Eye (tissue), 1 donor: ENCODE data around the gene CPA3.

Source experiments
- DNase-seq: peaks from one replicate; pipeline ENCODE4 v3.0.0-alpha.2; 2015

The CPA3 gene, protein sequence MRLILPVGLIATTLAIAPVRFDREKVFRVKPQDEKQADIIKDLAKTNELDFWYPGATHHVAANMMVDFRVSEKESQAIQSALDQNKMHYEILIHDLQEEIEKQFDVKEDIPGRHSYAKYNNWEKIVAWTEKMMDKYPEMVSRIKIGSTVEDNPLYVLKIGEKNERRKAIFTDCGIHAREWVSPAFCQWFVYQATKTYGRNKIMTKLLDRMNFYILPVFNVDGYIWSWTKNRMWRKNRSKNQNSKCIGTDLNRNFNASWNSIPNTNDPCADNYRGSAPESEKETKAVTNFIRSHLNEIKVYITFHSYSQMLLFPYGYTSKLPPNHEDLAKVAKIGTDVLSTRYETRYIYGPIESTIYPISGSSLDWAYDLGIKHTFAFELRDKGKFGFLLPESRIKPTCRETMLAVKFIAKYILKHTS

DNA sequence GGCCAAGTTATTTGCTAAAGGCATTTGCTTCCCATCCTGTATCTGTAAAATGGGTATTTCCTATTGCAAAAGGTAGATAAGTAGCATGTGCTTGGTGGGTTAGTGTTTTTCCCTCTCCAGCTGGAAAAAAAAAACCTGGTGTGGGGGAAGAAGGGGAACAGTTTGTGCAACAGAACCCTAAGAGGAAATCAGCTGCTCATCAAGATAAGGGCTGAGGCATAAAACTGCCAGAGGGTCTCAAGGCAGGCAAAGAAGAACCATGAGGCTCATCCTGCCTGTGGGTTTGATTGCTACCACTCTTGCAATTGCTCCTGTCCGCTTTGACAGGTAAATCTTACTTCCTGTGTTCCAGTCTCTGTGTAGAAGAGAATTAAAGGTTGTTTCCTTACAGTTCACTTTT lies at the start of gene CPA3:
TSS of gene CPA3 (plus strand) at position 248 of the 400 bp plus-strand sequence. CDS start at position 260, 12 bp downstream.
- no peak for DNase-seq

DNA sequence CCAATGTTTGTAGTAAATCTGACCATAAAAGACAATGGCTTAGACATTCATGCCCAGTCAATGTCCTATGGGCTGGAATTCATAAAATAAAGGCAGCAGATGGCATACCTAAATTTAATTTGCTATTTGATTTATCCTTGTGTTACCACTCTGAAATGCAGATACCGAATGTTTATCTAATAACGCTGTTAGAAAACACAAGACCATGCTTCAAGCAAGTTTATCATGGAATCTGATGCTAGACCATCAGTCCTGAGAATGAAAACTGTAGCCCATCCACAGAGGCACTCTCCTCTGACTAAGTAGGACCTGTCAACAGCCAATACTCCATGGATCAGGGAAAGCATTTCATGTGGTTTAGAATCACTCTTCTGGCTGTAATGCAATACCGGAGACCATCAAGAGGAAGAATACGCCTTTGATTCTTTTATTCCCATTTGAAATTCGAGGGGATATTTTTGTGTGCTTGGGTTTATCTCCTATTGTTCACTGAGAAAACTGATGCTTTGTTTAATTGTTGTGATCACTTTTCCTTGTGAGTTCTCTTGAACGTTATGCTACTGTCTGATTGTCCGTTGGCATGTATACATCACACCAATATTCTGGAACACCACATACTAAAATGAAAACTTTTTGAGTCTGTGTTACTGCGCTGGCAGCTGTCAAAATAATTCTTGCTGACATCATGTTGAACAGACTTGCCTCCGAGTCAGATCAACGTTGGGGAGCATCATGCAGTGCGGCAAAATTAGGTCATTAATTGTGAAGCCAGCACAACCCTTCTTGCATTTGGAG lies 49.6 kb upstream of the CPA3 start:
- DNase-seq: peak; percentile 56

DNA sequence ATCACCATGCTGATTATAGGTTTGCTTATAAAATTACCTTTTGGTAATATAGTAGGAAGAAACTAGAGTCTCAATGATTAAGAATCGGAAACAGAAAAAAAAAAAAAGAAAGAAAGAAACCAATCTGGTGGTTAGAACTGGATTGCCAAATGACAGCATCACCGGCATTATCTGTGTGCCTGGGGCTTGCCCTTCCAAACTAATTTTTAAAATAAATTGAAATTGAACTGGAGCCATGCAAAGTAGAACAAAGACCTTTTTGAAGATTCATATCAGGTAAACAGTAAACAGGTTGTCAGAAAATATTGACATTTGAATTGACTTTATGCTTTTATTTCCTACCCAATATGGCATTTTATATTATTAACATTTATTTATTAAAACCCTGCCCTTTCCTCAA lies 48.7 kb upstream of the CPA3 start:
- DNase-seq: no peak

DNA sequence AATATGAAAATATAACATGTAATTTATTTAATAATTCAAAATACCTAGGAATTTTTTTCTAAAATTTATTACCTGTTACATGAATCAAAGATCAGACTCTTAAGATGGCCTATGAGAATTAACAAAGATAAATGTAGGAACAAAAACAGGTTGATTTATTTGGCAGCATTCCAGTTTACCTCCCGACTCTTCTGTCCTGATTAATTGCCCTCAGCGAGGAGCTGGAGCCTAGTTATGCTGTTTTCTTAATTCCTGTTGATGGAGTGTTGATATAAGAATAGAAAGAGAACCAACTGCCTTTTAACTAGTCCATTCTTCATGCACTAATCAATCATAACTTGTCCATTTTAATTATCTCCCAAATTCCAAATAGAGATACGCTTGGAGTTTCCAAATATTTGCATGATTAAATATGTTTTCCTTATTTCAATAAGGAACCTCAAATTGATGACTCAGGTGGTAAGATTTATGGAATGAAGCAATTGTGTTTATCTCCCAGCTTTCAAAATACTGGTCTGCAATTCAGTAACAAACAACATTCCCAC lies 48.0 kb upstream of the CPA3 start:
- DNase-seq: peak; percentile 27

DNA sequence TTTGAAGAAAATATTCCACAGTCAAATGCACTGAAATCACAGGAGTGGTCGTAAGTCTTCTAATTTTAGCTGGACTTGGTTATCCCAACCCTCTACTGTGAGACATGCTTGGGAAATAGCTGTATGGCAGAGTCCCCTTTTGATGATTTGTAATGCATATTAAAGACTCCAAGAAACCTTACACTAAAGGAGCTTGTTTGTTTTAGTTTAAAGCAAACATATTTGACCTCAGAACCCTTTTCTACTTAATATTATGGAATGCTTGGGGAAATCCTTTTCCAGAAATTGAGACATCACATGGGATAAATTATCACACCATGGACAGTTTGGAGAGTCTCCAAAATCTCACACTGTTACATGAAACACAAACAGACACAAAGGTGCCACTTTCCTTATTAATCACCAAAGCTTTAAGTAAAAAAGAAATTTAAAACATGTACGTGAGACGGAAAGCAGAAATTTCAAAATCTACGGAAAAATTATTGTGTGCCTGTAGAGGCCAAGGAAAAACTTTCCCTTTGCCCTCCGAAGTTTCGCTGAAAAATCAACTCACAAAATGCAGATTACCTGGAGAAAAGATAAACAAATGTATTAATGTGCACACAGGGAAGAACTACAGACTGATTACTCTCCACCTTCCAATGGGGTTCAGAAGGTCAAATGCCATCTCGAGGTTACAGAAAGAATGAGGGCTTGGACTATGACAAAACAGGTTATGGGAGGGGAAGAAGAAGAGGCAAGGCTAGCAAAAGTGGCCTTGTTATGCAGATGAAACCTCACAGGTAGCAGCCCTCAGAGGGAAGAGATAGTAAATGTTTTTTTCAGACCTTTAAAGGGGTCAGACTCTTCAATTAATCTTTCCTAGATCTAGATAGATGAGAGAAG lies 44.5 kb upstream of the CPA3 start:
- no peak for DNase-seq

DNA sequence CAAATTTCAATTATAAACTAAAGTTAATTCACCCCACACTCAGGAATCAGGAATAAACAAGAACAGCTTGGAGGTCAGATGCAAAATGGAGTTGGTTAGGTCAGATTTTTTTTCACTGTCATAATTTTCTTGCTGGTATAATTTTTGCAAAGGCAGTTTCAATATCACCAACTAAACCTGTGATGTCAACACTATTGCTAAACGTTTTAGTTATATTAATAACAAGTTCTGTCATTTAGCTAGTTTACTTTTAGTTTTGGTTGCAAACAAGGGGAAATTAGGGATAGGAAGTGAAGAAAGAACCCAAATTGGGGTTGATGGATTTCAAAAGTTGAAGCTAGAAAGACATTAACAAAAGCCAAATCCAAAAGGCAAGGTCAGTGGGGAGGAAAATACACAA lies 42.1 kb upstream of the CPA3 start:
- DNase-seq: no peak

DNA sequence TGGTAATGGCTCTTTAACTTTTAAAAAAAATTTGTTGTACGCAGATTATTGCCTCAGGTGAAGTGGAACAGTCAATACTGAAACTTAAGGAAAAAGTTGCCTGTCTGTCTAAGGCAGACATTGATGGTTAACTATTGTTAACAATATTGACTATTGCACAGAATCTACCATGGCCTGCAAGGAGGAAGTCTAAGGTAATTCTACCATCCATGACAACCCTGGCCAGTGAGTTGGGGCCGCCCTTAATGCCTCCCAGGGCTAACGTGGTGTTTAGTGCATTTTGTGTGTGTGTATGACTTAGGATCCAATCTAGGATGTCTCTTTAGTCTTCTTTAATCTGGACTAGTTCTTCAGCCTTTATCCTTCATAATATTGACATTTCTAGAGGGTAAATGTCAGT lies 39.6 kb upstream of the CPA3 start:
- no peak for DNase-seq

DNA sequence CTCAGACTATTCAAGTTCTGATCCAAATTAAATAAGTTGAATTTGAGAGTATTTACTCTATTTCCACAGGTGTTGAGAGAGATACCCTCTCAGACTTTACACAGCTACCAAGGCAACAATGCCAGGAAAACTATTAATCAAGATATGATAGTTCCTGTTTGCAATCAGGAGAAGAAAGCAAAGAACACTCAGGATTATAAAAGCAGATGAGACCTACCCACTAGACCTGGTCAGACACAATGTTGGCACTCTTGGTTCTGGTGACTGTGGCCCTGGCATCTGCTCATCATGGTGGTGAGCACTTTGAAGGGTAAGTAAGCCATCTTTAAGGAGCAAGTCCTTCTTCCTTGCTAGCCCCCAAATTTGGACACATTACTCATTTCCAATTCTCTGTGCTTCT lies 37.5 kb upstream of the CPA3 start, which contains the start of gene CPB1:
TSS of gene CPB1 (plus strand) at position 227 of the 400 bp plus-strand sequence. CDS start at position 240, 13 bp downstream.
- DNase-seq: no peak

DNA sequence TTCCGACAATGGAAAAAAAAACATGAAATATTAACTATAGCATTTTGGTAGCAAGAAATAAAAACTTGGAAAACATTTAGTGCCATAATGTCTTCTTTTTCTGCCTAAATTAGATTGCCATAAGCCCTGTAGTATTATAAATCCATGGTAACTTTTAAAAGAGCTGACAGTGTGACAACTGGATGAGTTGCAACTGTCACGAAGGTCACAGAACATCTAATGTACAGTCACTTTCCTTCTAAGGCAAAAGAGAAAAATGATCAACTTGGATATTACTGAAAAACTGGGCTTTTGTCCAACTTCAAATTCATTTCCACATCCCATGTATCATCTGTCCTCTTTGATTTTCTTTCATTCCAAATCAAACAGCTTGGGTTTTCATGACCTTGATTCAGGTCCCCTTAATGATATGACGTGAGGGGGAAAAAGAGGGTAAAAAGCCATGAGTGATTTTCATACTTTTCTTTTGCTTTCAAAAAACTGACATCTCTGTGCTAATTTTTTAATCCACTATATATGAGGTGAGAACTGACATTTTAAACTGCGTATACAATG lies 36.9 kb upstream of the CPA3 start:
- DNase-seq: no peak

DNA sequence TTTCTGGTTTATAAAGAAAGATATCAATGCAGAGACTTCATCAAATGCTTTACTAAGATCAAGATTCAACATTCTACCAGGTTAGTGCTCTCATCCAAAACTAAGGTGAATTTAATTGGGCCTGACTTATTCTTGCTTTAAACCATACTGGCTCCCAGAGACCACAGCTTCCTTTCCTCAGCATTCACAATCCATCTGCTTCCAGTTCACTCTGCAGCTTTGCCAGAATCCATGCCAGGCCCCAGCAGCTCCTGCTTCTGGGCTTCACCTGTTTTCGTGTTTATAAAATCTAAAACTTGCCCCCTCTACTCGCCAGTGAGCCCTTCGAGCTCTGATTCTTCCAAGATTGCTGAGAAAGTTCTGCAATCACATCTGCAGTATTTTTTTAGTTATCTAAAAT lies 35.2 kb upstream of the CPA3 start:
- no peak for DNase-seq

DNA sequence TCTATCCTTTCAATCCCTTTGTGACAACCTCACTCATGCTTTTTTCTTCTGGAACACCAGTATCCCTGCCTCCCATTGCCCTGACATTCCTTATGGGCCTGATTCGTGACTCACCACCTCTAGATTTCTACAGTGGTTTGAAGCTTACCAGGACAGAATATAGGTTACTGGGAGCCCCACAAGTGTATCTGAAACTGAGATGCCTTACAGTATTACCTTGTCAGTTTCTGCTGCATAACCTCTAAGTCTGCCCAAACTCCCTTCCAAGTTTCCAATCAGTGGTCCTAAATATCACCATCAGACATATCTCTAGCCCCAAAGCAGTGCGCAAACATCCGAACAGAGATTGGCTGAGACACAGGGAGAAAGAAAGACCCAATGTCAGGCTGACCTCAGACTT lies 31.9 kb upstream of the CPA3 start:
- DNase-seq: no peak

DNA sequence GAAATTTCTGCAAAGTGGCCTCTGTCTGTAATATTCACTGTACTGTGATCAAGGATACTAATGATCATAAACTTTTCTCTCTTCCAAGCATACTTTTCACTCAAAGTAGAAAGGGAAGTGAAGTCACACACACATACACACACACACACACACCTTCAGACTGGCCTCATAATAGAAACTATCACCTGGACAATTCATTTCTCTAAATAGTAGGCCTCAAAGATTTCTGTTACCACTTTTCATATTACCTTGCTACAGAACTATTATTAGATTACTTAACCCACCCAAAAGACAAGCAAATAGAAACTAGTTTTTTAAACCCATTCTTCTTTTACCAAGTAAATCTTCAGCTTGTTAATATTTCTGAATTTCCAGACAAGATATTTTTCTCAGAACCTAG lies 25.3 kb upstream of the CPA3 start:
- DNase-seq: no peak

DNA sequence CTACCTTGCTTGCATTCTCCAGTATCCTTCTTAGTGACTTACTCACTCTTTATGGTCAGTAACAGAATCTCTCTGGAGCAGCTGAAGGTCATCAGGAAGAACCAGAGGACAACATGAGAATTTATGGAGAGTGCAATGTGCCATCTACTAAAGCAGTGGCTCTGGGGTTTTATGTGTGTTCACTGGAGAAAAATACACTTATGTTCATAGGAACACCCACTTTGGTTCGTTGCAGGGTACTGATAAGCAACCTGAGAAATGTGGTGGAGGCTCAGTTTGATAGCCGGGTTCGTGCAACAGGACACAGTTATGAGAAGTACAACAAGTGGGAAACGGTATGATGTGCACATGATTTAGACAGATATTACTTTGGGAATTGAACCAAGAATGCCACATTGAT lies 24.6 kb upstream of the CPA3 start:
- DNase-seq: no peak

DNA sequence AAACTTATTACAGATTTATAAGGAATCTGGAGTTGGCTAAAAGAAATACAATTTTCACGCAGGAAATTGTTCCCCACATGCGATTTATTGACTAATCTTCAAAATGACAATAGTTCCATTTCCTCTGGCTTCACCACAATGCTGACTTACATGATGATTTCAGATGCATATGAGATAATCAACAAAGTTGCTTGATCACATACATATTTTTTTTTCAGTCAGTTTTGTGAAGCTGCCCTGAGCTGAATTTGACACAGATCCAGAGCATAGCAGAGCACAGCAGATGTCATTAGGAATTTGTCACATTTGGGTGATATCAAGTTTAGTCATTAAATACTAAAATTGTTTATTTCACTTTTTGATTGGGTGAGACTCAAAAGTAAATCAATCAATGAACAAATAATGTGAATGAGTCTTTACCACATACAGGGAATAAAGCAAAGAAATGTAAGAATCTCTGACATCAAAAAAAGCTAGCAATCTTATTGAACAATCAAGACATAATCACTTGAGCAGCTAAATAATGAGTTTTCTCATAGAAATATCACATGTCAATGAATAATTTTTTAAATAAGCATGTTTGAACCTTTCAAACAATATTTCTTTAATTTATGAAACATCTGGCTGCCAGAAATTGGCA lies 19.2 kb upstream of the CPA3 start:
- DNase-seq: no peak

DNA sequence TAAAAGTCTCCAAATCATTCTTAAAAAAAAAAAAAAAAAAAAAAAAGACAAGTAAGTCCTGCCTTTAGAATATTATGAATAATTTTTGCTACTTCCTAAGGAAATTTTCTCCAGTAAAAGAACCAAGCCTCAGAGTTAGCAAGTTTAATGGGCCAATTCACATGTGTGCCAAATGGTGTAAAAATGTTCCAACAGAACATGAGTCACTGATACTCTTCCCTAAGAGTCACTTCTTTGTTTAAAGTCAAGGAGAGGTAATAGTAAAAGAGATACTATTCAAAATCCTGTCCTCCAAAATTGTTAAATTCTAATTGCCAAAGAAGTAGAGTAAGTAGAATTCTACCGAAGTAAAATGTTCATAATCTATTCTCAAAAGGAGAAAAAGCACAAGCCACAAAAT lies 17.7 kb upstream of the CPA3 start:
- no peak for DNase-seq

DNA sequence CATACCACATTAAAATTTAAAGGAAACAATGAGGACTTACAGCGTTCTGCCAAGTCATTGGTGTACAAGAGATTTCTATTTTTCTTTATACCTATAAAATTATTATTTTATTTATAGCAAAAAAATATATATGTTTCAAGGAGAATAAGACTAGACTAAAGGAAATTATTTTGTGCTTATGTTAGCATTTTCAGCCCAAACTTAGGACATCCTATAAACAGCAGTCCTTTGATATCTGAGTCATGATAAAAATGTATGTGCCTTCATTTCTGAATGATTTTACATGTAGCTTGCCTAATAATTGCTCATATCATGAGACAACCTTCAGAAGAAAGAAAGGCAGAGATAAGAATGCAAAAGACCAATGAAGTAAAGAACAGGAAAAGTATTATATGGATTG lies 16.7 kb upstream of the CPA3 start:
- DNase-seq: no peak

DNA sequence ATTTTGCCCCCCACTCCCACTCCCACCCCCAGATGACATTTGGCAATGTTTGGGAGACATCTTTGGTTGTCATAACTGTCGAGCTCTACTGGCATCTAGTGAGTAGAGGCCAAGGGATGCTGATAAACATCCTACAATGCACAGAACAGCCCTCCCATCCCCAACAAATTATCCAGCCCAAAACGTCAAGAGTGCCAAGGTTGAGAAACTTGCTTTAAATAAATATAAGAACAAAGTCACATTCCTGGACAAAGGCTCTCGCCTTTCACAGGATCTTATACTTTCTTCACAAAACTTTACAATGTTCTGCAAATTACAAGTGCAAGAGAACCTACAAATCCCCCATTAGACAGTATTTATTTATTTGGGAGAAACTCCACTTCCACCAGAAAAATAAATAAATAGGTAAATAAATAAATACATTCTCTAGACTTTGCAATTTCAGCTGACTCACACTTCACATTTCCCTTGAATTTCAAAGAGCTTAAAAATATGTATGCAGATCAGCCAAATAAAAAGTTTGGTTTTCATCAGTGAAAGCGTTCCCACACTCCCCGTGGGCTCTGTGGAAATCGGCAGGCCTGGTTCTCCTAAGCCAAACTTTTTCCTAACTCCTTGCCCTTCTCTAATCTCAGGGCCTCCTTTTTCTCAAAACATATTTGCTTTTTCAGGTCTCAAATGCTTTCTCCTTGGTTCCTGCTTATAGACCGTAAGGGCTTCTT lies 12.7 kb upstream of the CPA3 start:
- no peak for DNase-seq

DNA sequence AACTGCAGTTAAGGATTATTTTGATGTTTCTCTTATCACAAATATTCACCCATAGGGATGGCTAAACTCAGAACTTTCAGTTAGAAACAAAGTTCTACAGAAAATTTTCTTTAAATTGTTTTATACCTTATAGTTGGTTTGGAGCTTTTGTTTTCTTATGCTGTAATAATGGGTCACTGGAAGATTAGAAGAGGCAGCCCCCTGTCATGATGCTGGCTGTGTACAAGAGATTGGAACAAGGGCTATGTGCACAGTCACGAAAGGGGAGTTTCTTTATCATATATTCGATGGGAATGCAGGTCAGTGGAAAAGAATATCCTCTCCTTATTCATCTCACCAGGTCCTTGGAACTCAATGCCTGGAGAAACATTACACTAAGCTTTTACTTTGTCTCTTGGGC lies 12.0 kb upstream of the CPA3 start:
- DNase-seq: no peak

DNA sequence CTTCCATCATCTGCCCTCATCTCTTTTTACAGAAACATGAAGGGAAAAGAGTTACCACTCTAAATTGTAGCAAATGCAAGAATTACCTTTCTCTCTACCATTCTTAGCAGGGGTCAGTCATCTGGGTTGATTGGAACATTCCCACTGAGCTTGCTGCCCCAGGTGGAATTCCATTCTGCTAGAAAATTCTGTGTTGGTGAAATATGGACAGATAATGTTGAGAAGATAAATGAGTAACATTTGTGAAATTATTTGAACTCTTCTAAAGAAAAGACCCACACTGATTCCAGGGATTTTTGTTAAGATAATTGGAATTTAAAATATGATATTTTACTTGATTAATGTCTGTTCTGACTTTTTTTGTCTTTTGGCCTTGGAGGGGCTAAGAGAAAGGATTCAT lies 11.0 kb upstream of the CPA3 start:
- no peak for DNase-seq

DNA sequence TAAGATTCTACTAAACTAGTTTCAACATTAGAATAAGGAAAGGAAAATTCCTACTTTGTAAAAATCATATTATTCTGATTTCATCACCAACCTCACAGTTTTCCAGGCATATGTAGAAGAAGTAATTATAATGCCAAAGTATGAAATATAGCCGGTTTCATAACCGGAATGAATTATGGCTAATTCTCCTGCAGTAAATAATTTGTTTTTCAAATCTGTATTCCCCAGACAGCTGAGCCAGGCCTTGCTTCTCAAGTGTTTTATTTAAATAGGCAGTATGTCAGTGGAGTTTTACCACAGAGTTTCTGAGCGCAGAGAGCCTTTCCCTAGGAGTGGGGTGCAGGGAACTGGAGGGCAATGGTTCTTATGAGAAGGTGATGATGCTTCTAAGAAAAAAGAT lies 8.7 kb upstream of the CPA3 start:
- DNase-seq: no peak

DNA sequence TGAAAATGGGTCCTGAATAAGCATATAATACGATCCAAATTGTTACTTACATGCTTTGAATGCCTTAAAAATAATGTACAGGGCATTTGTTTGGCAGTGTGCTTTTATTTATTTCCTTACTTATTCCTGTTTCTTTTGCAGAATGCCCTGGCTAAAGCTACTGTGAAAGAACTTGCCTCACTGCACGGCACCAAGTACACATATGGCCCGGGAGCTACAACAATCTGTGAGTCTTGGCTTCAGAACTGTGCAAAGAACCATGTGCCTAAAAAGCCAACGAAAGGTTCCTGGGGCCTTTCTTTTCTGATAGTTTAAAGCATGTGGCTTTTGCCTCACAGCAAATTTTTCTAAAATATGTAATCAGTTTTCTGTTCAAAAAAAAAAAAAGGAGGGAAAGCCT lies 7.8 kb upstream of the CPA3 start:
- no peak for DNase-seq
